Caco-2 (cell line): ENCODE measurements around the gene FBXL19. TPM values are rescaled to one million over a fixed set of nuclear protein-coding genes. Genes with fewer than 3 reads are reported as not detected.

ENCODE experiments used
- BruUV-seq: library from RNA; stranded (reverse); fragments of 400-500 nt; replicated peaks from 2 replicates; lab custom pipeline; 2021; lab: Mats Ljungman, UMichigan
- CTCF ChIA-PET: fragments of 300-600 bp; sonication (Branson Sonifier 250); formaldehyde crosslinking; loops from one replicate; lab custom pipeline; 2022; ENCODE audit warnings: antibody characterized with exemption; lab: Charles Lee
- POLR2A ChIA-PET: fragments of 300-600 bp; sonication (Branson Sonifier 250); formaldehyde crosslinking; loops from one replicate; lab custom pipeline; 2022; ENCODE audit warnings: antibody characterized with exemption; lab: Charles Lee
- DNase-seq, 2 experiments: peaks; one replicate each; pipeline versions ENCODE4 v3.0.0 to v3.0.0-alpha.2; 2020 to 2022
- H3K27me3 ChIP-seq: replicated peaks from 2 replicates; pipeline ENCODE4 v1.6.0; 2011; ENCODE audit warnings: low read length; ENCODE audit not compliant: control insufficient read depth, insufficient read depth
- H3K36me3 ChIP-seq: 2 replicates; pipeline ENCODE4 v1.5.1; 2011; ENCODE audit warnings: low read length; ENCODE audit not compliant: control insufficient read depth, insufficient read depth
- H3K4me1 ChIP-seq: fragments of 250-450 bp; sonication (Bioruptor Pico); 2 replicates; pipeline ENCODE4 v1.5.1; 2020; ENCODE audit warnings: mild to moderate bottlenecking
- H3K4me3 ChIP-seq: 2 replicates; pipeline ENCODE4 v1.5.1; 2011; ENCODE audit warnings: low read depth, mild to moderate bottlenecking, control low read depth, low read length
- H3K9me3 ChIP-seq: fragments of 250-450 bp; sonication (Bioruptor Pico); 2 replicates; pipeline ENCODE4 v1.5.1; 2020; ENCODE audit warnings: mild to moderate bottlenecking, moderate library complexity
- H3K27ac Mint-ChIP-seq: one replicate; pipeline ENCODE4 v1.8.0; 2022; ENCODE audit warnings: mixed read lengths; ENCODE audit not compliant: unreplicated experiment
- H3K27me3 Mint-ChIP-seq: one replicate; pipeline ENCODE4 v1.8.0; 2022; ENCODE audit warnings: mixed read lengths; ENCODE audit not compliant: insufficient read depth, unreplicated experiment
- H3K36me3 Mint-ChIP-seq: one replicate; pipeline ENCODE4 v1.8.0; 2022; ENCODE audit warnings: mild to moderate bottlenecking, mixed read lengths; ENCODE audit not compliant: insufficient read depth, unreplicated experiment
- H3K4me1 Mint-ChIP-seq: one replicate; pipeline ENCODE4 v1.8.0; 2022; ENCODE audit warnings: low read depth, mixed read lengths; ENCODE audit not compliant: unreplicated experiment
- H3K4me3 Mint-ChIP-seq: one replicate; pipeline ENCODE4 v1.8.0; 2022; ENCODE audit warnings: mild to moderate bottlenecking, moderate library complexity, mixed read lengths; ENCODE audit not compliant: unreplicated experiment
- H3K9me3 Mint-ChIP-seq: one replicate; pipeline ENCODE4 v1.8.0; 2022; ENCODE audit warnings: mixed read lengths; ENCODE audit not compliant: unreplicated experiment
- intact Hi-C: fragments of 100-400 bp; cut with micrococcal nuclease; formaldehyde crosslinking; loops from one replicate; pipeline ENCODE4 v1.10.0; 2022; ENCODE audit not compliant: unreplicated experiment
- total RNA-seq: library from RNA; stranded (reverse); gene quantifications from 2 replicates; pipeline ENCODE4 v1.2.3, GENCODE V29; 2022
- TF ChIP-seq, protein P1 (sequence below), 2 experiments: fragments of 200-600 bp in 1 of 2; IDR thresholded peaks; 1 replicate in 1 of 2; 2 replicates in 1 of 2; pipeline versions ENCODE4 v1.5.1 to v1.8.0; 2011 to 2022; ENCODE audit warnings: antibody characterized with exemption in 1 of 2, control low read depth in 1 of 2, inconsistent platforms in 1 of 2, low read depth in 1 of 2, low read length in 1 of 2, mild to moderate bottlenecking in 1 of 2, moderate library complexity in 1 of 2; ENCODE audit not compliant: insufficient read depth in 1 of 2, severe bottlenecking in 1 of 2, unreplicated experiment in 1 of 2

FBXL19 gene
- total RNA-seq, 1 experiment from 2014 or later: 20.2 TPM

DNA sequence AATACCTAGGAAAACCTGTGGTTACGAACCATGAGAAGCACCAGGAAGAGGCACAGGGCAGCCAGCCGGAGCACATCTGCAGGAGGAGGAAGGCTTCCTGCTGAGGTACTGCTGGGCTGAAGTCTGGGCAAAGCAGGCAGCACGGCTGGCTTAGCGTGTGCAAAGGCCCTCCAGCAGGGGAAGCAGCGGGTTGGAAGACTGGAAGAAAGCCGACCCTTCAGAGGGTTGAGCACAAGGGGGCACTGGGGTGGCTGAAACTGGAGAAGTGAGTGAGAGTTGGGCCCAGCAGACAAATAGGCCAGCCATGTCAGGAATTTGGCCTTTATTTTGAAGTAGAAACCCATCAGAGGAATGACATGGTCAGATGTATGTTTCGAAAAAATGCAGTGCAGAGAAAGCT, 49.5 kb downstream of the FBXL19 start:
- Histone ChIP-seq H3K9me3 (no peaks in the 10 kb centered on the region), H3K4me3 (no peak overlapping the region), H3K36me3 (peaks cover 5% of the 10 kb centered on the region), H3K4me1 (no peaks in the 10 kb centered on the region), H3K27me3 (no peaks in the 10 kb centered on the region)
- intact Hi-C loops: no loop called here
- Mint-ChIP-seq H3K27ac (no peak overlapping the region), H3K4me3 (no peak overlapping the region), H3K27me3 (no peaks in the 10 kb centered on the region), H3K36me3 (peaks cover 84% of the 10 kb centered on the region), H3K9me3 (no peaks in the 10 kb centered on the region), H3K4me1 (no peaks in the 10 kb centered on the region)
- ChIA-PET CTCF (interaction anchor here (0.8 kb wide), 1 partner anchor 12 kb away, joined by 8 read pairs; no protein-coding TSS in a partner anchor), POLR2A (no interaction called here)
- TF ChIP-seq, protein P1, sequence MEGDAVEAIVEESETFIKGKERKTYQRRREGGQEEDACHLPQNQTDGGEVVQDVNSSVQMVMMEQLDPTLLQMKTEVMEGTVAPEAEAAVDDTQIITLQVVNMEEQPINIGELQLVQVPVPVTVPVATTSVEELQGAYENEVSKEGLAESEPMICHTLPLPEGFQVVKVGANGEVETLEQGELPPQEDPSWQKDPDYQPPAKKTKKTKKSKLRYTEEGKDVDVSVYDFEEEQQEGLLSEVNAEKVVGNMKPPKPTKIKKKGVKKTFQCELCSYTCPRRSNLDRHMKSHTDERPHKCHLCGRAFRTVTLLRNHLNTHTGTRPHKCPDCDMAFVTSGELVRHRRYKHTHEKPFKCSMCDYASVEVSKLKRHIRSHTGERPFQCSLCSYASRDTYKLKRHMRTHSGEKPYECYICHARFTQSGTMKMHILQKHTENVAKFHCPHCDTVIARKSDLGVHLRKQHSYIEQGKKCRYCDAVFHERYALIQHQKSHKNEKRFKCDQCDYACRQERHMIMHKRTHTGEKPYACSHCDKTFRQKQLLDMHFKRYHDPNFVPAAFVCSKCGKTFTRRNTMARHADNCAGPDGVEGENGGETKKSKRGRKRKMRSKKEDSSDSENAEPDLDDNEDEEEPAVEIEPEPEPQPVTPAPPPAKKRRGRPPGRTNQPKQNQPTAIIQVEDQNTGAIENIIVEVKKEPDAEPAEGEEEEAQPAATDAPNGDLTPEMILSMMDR (IDR thresholded peaks at IDR 0.05; ENCODE audit: insufficient read depth in 1 of 2, low read depth in 1 of 2, low read length in 1 of 2, severe bottlenecking in 1 of 2, unreplicated experiment in 1 of 2): peak in 1 of 2 experiments; percentile 23
- peak in 1 of 2 experiments; percentile 33 for DNase-seq
- BruUV-seq: no TSS peak

DNA sequence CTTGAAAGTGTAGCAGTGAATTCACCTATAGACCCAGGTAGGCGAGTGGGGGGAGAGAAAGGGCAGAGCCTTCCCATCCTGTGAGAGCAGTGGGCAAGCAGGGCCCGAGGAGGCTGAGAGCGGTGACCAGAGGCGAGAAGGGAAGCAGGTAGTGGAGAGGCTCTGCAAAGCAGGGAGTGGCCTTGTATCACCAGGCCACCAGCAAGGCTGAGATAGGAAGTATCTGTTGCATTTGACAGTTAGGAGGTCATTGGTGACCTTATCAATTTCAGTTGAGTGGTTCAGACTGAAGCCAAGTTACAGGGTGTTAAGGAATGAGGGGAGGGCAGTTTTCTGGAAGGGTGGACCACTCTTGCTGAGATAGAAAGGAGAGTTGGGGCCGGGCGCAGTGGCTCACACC, 51.0 kb downstream of the FBXL19 start:
- no peaks in the 10 kb centered on the region for H3K4me1 ChIP-seq
- no peak overlapping the region for H3K4me3 ChIP-seq
- POLR2A ChIA-PET: no interaction called here
- H3K27me3 ChIP-seq: no peaks in the 10 kb centered on the region
- CTCF ChIA-PET: no interaction called here
- no peaks in the 10 kb centered on the region for H3K27me3 Mint-ChIP-seq
- intact Hi-C loops: no loop called here
- no peak for DNase-seq
- H3K4me1 Mint-ChIP-seq: no peaks in the 10 kb centered on the region
- TF ChIP-seq, protein P1 (IDR thresholded peaks at IDR 0.05; ENCODE audit: insufficient read depth in 1 of 2, low read depth in 1 of 2, low read length in 1 of 2, severe bottlenecking in 1 of 2, unreplicated experiment in 1 of 2): no peak
- peaks cover 76% of the 10 kb centered on the region for H3K36me3 Mint-ChIP-seq
- no TSS peak for BruUV-seq
- H3K36me3 ChIP-seq: peaks cover 5% of the 10 kb centered on the region
- H3K4me3 Mint-ChIP-seq: no peak overlapping the region
- H3K9me3 ChIP-seq: no peaks in the 10 kb centered on the region
- no peaks in the 10 kb centered on the region for H3K9me3 Mint-ChIP-seq
- H3K27ac Mint-ChIP-seq: no peak overlapping the region

DNA sequence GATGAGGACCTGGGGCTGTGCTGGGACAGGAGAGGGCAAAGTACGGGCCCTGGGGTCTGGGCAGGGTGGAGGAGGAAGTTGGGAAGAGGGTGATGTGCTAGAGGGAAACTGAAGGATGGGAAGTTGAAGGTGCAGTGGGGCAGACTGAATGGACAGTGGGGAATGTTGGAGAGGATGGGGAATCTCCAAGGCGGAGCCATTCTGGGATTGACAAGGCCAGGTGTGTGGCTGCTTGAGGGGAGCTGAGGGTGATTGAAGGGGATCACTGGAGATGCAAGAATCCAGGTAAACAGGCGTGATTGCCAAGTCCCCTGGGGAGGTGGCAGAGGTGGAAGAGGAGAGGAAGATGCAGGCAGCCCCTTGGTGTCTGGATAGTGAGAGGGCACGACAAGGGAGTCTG, 53.1 kb downstream of the FBXL19 start:
- Histone ChIP-seq H3K4me3 (no peak overlapping the region), H3K9me3 (no peaks in the 10 kb centered on the region), H3K27me3 (no peaks in the 10 kb centered on the region), H3K36me3 (peaks cover 2% of the 10 kb centered on the region; the same call in 1 of the 2 replicates), H3K4me1 (no peaks in the 10 kb centered on the region)
- intact Hi-C loops: no loop called here
- ChIA-PET POLR2A (no interaction called here), CTCF (no interaction called here)
- Mint-ChIP-seq H3K9me3 (no peaks in the 10 kb centered on the region), H3K27ac (peak overlapping the region; percentile 66), H3K4me1 (no peaks in the 10 kb centered on the region), H3K36me3 (peaks cover 61% of the 10 kb centered on the region), H3K27me3 (no peaks in the 10 kb centered on the region), H3K4me3 (peak overlapping the region; percentile 10)
- no peak for DNase-seq
- TF ChIP-seq, protein P1 (IDR thresholded peaks at IDR 0.05; ENCODE audit: insufficient read depth in 1 of 2, low read depth in 1 of 2, low read length in 1 of 2, severe bottlenecking in 1 of 2, unreplicated experiment in 1 of 2): no peak
- no TSS peak for BruUV-seq
